ENCODE data around the gene UVRAG.

DNA sequence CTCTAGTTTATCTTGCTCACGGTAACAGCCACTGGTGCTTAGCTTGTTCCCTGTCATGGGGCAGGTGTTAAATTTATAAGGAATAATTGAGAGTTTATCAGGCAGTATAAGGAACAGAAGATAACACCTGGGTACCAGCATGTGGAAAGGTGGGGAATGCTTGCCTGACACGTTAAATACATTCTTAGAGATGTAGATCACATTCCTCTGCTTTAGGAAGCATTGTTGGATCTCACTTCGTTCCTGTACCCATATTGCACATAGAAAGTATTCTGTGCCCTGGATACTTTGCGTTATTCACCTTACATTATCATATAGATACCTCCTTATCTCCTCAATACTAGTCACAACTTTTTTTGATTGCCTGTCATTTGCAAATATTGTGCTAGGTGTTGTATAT lies 114.7 kb downstream of the UVRAG start:
- TF ChIP-seq CTCF (IDR thresholded peaks at IDR 0.05): no peak
- TF ChIP-seq POLR2A (IDR thresholded peaks at IDR 0.05): no peak

Data from tibial nerve (tissue), 3 donors.